Measurements from ENCODE around the gene TMEM144. TPM values are rescaled to one million over a fixed set of nuclear protein-coding genes. Genes with fewer than 3 reads are reported as not detected.

Gene TMEM144
- total RNA-seq, 1 experiment from 2014 or later, result 6.0 TPM

GRCh38 chr4:158211222-158211621 lies 936 bp downstream of the TMEM144 start:
- Mint-ChIP-seq H3K27ac (ENCODE audit: unreplicated experiment) (peak overlapping the region; percentile 91), H3K4me3 (ENCODE audit: low read depth, unreplicated experiment) (peak overlapping the region; percentile 82), H3K4me1 (ENCODE audit: low read depth, unreplicated experiment) (no peaks in the 10 kb centered on the region), H3K36me3 (ENCODE audit: insufficient read depth, unreplicated experiment) (peaks cover 8% of the 10 kb centered on the region), H3K27me3 (ENCODE audit: unreplicated experiment) (no peaks in the 10 kb centered on the region), H3K9me3 (ENCODE audit: low read depth, unreplicated experiment) (no peaks in the 10 kb centered on the region)
- DNase-seq, result no peak
- no TSS peak for BruUV-seq (replicated peaks)
- no peak for TF ChIP-seq CTCF (IDR thresholded peaks at IDR 0.05; ENCODE audit: unreplicated experiment)
- intact Hi-C loops (cut with micrococcal nuclease; ENCODE audit: unreplicated experiment), result no loop called here
- CTCF ChIA-PET, result no interaction called here

GRCh38 chr4:158213466-158213865 lies 3.2 kb downstream of the TMEM144 start:
- H3K27ac Mint-ChIP-seq (ENCODE audit: unreplicated experiment), result no peak overlapping the region
- intact Hi-C loops (cut with micrococcal nuclease; ENCODE audit: unreplicated experiment), result no loop called here

GRCh38 chr4:158214856-158215255 lies 4.6 kb downstream of the TMEM144 start:
- intact Hi-C loops (cut with micrococcal nuclease; ENCODE audit: unreplicated experiment), result no loop called here
- H3K27ac Mint-ChIP-seq (ENCODE audit: unreplicated experiment), result no peak overlapping the region
- no peak for DNase-seq
- peaks cover 8% of the 10 kb centered on the region for H3K36me3 Mint-ChIP-seq (ENCODE audit: insufficient read depth, unreplicated experiment)
- CTCF ChIA-PET, result no interaction called here
- H3K27me3 Mint-ChIP-seq (ENCODE audit: unreplicated experiment), result no peaks in the 10 kb centered on the region
- no peak for TF ChIP-seq CTCF (IDR thresholded peaks at IDR 0.05; ENCODE audit: unreplicated experiment)
- no peaks in the 10 kb centered on the region for H3K9me3 Mint-ChIP-seq (ENCODE audit: low read depth, unreplicated experiment)
- no peaks in the 10 kb centered on the region for H3K4me1 Mint-ChIP-seq (ENCODE audit: low read depth, unreplicated experiment)
- H3K4me3 Mint-ChIP-seq (ENCODE audit: low read depth, unreplicated experiment), result no peak overlapping the region
- no TSS peak for BruUV-seq (replicated peaks)

More at GRCh38 chr4:158213466-158213865, 3.2 kb downstream of the TMEM144 start:
- Mint-ChIP-seq H3K27me3 (ENCODE audit: unreplicated experiment) (no peaks in the 10 kb centered on the region), H3K4me3 (ENCODE audit: low read depth, unreplicated experiment) (no peak overlapping the region), H3K4me1 (ENCODE audit: low read depth, unreplicated experiment) (no peaks in the 10 kb centered on the region), H3K9me3 (ENCODE audit: low read depth, unreplicated experiment) (no peaks in the 10 kb centered on the region), H3K36me3 (ENCODE audit: insufficient read depth, unreplicated experiment) (peaks cover 8% of the 10 kb centered on the region)
- BruUV-seq (replicated peaks), result no TSS peak
- CTCF ChIA-PET, result no interaction called here
- TF ChIP-seq CTCF (IDR thresholded peaks at IDR 0.05; ENCODE audit: unreplicated experiment), result no peak
- no peak for DNase-seq

- no peak overlapping the region for H3K4me3 Mint-ChIP-seq (ENCODE audit: low read depth, unreplicated experiment)
- H3K4me1 Mint-ChIP-seq (ENCODE audit: low read depth, unreplicated experiment), result no peaks in the 10 kb centered on the region
- no TSS peak for BruUV-seq (replicated peaks)
- no peaks in the 10 kb centered on the region for H3K36me3 Mint-ChIP-seq (ENCODE audit: insufficient read depth, unreplicated experiment)
- DNase-seq, result no peak
- intact Hi-C loops (cut with micrococcal nuclease; ENCODE audit: unreplicated experiment), result no loop called here
- no peaks in the 10 kb centered on the region for H3K9me3 Mint-ChIP-seq (ENCODE audit: low read depth, unreplicated experiment)
- TF ChIP-seq CTCF (IDR thresholded peaks at IDR 0.05; ENCODE audit: unreplicated experiment), result no peak
- no peaks in the 10 kb centered on the region for H3K27me3 Mint-ChIP-seq (ENCODE audit: unreplicated experiment)
- CTCF ChIA-PET, result no interaction called here
- H3K27ac Mint-ChIP-seq (ENCODE audit: unreplicated experiment), result no peak overlapping the region
Observed at GRCh38 chr4:158217763-158218162, 7.5 kb downstream of the TMEM144 start.
